ENCODE results near the gene CNGA2.
"Not testable (repeated sequence)": the region's sequence is repeated elsewhere in the genome, so short reads cannot be mapped to it uniquely, and the experiment has no call there.

The CNGA2 gene

GRCh38 chrX:151734446-151734845 lies at the start of gene CNGA2:
Gene CNGA2 (plus strand): TSS chrX:151734746. CDS start chrX:151738484, 3,738 bp downstream.
- no peak for DNase-seq (ENCODE audit: low read depth, low spot score)

GRCh38 chrX:151687635-151688034 lies 46.9 kb upstream of the CNGA2 start:
- no peak for DNase-seq (ENCODE audit: low read depth, low spot score)

DNA sequence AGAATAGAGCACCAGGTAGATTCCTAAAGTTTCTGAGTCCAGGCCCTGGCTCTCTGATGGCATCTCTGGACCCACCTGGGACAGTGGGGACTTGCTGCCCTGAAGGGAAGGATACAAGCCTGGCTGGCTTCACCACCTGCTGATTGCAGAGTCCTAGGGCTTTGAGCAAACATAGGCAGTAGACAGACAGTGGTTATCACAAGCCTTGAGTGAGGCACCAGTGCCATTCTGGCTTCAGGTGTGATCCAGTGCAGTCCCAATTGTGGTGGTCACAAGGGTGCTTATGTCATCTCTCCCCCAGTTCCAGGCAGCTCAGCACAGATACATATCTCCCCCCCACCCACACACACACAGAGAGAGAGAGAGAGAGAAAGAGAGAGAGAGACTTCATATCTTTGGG lies 45.9 kb upstream of the CNGA2 start:
- DNase-seq (ENCODE audit: low read depth, low spot score) = no peak

GRCh38 chrX:151692825-151693224 lies 41.7 kb upstream of the CNGA2 start:
- no peak for DNase-seq (ENCODE audit: low read depth, low spot score)

- no peak for DNase-seq (ENCODE audit: low read depth, low spot score)
These were observed 40.4 kb upstream of the CNGA2 start for GRCh38 chrX:151694121-151694520.

DNA sequence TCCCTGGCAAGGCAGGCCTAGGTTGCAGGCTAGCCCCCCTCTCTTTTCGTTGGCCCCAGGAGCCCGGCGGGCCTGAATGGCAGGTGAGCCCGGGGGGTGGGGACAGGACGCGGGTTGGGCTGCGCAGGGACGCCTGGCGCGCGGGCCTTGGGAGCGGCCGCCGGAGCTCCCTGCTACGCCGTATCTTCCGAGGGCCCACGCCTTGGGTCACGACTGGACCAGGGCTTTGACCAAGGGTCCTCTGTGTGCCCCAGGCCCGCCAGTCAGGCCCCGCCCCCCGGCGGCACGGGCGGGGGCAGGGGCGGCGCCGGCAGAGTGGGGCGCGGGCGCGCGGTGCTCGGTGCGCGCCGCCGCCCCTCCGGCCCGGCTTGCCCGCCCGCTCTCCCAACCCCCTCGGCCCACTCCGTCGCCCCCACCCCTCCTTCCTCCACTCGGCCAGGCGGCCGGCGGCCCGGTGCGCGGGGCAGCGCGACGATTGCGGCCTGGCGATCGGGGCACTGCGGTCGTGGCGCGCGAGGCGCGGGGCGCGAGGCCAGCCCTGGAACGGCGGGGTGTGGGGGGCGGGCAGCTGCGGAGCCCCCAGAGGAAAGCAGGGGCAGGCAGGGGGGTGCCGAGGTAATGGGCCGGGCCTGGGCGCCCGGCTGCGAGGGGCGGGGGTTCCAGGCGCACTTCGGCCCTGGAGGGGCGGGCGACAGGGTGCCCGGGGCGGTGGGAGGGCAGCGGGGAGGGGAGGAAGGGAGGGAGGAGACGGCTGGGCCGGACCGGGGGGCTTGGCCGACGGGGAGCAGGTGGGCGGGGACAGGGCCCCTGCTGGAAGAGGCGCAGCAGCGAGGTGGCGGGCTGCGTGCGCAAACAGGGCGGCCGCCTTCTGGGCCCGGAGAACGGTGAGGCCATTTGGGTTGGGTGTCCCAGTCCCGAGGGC lies 39.6 kb upstream of the CNGA2 start, which contains the start of gene PRRG3:
PRRG3 (plus strand) TSS at position 798 of the 922 bp plus-strand sequence. CDS start 3,357 bp downstream, outside the sequence.
- no peak for DNase-seq (ENCODE audit: low read depth, low spot score)

DNA sequence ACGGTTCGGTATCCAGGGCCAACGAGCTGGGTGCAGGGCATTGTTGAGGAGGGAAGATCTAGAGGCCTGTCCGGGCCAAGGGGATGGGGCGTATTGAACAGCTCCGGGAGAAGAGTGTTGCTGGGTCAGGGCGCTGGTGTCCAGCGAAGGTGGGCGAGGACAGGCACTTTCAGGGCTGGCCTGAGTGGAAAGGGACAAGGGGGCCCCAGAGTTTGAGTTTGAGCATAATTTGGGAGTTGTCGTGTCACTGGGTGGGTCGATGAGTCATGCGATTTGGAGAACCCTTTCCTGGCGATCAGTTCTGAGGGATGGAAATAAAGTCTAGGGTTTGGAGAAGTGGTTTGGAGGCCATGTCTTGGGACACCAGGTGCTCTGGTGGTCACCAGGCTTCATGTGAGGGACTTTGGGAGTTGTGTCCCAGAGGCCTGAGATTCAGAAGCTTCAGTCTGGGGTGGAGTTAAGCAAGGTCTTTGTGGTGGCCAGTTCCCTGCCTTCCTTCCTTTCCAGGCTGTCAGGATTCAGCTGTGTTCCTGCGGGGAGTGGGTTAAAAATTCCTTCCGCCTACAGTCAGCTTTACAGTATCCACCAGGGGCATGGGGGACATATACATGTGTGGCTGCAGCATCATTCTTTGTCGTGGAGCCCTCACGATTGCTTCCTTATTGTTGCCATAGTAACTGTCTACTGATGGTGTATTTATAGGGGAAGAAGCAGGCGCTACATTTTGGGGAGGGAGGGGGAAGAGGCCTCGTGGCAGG lies 38.8 kb upstream of the CNGA2 start:
- no peak for DNase-seq (ENCODE audit: low read depth, low spot score)

DNA sequence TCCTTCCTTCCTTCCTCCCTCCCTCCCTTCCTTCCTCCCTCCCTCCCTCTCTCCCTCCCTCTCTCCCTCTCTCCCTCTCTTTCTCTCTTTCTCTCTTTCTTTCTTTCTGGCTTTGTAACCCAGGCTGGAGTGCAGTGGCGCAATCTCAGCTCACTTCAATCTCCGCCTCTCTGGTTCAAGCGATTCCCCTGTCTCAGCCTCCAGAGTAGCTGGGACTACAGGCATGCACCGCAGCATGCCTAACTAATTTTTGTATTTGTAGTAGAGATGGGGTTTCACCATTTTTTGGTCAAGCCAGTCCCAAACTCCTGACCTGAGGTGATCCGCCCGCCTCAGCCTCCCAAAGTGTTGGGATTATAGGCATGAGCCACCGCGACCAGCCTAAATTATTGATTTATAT lies 37.5 kb upstream of the CNGA2 start:
- DNase-seq (ENCODE audit: low read depth, low spot score) = not testable (repeated sequence)

DNA sequence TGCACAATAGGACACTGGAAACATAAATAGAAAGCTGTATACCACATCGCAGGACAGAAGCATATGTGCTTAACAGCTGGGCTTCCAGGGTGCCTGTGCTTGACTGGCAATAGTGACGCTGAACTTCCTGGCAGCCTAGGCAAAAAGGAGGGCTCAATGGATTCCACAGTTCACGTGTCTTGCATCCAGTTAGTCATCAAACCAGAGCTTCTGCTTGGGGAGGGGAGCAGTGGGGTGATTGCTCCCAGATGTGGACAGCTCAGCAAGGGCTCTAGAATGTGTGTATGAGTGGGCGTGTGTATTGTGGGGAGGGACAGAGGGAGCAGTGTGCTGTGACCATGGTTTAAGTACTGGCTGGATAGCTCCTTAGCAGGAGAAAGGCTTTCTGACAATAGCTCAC lies 37.0 kb upstream of the CNGA2 start:
- no peak for DNase-seq (ENCODE audit: low read depth, low spot score)

DNA sequence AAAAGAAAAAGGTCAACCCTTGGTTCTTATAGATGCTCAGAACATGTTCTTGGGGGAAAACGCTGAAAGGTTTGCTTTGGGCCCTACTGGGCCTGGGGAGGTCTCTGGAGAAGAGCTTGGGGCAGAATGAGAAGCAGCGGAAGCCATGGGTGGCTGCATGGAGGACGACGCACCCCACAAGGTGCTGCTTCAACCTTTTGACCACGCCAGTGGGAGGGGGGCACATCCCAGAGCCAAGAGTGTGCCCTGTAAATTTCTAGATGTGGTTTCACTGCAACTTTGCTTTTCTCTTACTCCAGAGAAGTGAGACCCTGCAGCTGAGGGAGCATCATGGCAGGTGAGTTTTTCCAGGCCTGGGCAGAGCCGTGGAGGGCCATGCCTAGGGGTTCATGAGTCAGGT lies 36.1 kb upstream of the CNGA2 start:
- no peak for DNase-seq (ENCODE audit: low read depth, low spot score)

DNA sequence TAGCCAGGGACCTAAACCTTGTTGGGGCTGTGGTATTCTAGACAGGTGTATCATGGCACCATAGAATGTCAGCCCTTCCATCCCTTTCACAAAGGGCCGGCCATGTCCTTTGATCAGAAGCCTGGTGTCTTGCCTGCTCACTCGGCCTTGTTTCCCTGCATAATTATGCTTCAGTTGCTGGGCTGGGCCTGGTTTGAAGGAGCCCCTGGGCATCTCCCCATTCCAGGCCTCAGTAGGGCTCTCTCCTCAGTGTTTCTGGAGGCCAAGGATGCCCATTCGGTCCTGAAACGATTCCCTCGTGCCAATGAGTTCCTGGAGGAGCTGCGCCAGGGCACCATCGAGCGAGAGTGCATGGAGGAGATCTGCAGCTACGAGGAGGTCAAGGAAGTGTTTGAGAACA lies 34.8 kb upstream of the CNGA2 start:
- DNase-seq (ENCODE audit: low read depth, low spot score) = no peak

- DNase-seq (ENCODE audit: low read depth, low spot score) = no peak
These were observed 34.0 kb upstream of the CNGA2 start for GRCh38 chrX:151700581-151700980.

GRCh38 chrX:151701071-151701470 lies 33.5 kb upstream of the CNGA2 start:
- DNase-seq (ENCODE audit: low read depth, low spot score) = no peak

DNA sequence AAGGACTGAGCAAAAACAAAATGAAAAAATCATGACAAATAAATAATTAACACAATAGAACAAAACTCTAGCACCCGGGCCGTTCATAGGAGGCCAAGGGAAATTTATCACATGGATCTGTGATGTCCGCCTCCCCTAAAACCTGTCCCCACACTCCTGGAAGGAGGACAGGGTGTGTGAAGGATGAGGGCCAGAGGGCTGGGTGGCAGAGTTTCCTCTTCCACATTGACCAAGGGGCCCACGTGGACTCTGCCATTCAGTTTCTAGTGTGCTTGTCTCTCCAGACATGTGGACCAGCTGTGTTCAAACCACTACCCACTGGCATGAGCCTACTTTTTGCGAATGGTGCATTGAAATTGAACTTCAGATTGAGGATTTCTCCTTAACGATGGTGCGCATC lies 33.0 kb upstream of the CNGA2 start:
- no peak for DNase-seq (ENCODE audit: low read depth, low spot score)

- no peak for DNase-seq (ENCODE audit: low read depth, low spot score)
These were observed 32.4 kb upstream of the CNGA2 start for GRCh38 chrX:151702026-151702714.

- DNase-seq (ENCODE audit: low read depth, low spot score) = no peak
These were observed 31.7 kb upstream of the CNGA2 start for GRCh38 chrX:151702741-151703340.

- no peak for DNase-seq (ENCODE audit: low read depth, low spot score)
These were observed 31.1 kb upstream of the CNGA2 start for GRCh38 chrX:151703487-151703886.

DNA sequence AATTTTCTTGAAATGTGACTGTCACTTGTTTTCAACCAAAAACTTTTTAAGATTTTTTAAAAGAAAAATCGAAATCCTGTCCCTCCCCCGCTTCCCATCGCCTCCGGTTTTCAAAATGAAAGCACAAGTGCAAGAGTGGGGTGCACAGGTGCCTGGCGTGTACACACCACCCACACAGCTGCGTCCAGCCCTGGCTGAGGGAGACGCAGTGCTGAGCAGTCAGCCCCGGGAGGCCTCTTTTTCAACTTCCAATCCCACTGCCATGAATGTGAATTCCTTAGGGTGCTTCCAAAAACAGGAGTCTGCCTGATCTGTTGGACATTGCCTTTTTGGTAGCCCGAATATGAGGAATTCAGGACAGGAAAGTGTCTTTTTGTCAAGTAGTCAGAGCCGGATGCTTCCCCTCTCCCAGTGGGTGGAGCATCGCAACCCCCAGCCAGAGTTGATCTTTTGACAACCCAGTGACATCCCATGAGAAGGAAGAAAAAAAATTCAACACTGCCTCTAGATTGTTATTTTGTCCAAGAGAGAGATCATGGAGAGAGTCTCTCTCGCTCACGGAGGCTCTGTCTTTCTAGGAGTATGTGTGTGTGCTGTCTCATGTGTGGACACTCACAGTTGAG lies 30.4 kb upstream of the CNGA2 start:
- DNase-seq (ENCODE audit: low read depth, low spot score) = no peak

GRCh38 chrX:151708821-151709220 lies 25.7 kb upstream of the CNGA2 start:
- DNase-seq (ENCODE audit: low read depth, low spot score) = no peak

DNA sequence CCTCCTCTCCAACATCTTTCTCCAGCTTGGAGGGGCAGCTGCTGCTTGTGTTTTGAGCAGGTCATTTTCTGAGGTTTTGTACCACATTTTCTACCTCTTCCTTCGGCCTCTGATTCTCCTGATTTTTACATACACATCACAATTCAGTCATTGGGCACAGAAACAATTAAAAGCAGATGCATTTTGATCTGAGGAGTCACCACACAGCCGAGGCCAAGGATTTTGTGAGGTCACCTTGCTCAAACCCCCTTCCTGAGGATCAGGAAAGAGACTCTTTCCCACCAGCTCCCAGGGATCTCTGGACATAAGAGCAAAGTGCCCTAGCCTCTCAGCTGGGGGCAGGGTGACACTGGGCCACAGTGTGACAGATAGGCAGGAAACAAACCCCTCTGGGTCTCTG lies 24.1 kb upstream of the CNGA2 start:
- no peak for DNase-seq (ENCODE audit: low read depth, low spot score)

DNA sequence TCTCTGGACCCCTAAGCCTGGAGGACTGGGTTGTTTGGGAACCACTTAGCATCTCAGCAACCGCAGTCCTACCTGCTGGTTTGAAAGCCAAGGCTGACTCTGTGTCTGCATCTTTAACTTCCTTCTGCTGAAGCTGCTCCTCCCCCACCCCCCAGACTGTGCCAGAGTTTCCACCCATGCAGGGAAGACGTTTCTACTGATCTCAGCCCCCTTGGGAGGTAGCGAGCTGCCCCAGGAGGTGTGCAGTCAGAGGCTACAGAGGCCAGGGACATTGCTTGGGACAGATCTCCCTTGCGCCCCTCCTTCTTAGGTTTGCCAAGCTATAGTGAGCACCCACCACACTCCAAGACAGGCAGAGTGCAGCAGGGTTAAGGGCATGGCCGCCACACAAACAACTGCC lies 23.4 kb upstream of the CNGA2 start:
- DNase-seq (ENCODE audit: low read depth, low spot score) = no peak

All from activated CD4-positive, CD25-positive, alpha-beta regulatory T cell treated with anti-CD3 and anti-CD28 coated beads, Interleukin-2, amount 50 U/mL, for 16 hours (primary cell).